GM18505 (cell line): ENCODE measurements around the gene SUSD6.
"Not testable (repeated sequence)": the region's sequence is repeated elsewhere in the genome, so short reads cannot be mapped to it uniquely, and the experiment has no call there.

Experiments
- ATAC-seq: cut with Tn5 transposase; IDR thresholded peaks from one replicate; pipeline ENCODE4 v1.9.1; 2021; ENCODE audit not compliant: unreplicated experiment
- POLR2A ChIP-seq: IDR thresholded peaks from 4 replicates; pipeline ENCODE4 v1.6.1; 2011; ENCODE audit warnings: borderline replicate concordance; ENCODE audit not compliant: insufficient read depth, insufficient read length; ENCODE audit errors: extremely low read depth

The SUSD6 gene

DNA sequence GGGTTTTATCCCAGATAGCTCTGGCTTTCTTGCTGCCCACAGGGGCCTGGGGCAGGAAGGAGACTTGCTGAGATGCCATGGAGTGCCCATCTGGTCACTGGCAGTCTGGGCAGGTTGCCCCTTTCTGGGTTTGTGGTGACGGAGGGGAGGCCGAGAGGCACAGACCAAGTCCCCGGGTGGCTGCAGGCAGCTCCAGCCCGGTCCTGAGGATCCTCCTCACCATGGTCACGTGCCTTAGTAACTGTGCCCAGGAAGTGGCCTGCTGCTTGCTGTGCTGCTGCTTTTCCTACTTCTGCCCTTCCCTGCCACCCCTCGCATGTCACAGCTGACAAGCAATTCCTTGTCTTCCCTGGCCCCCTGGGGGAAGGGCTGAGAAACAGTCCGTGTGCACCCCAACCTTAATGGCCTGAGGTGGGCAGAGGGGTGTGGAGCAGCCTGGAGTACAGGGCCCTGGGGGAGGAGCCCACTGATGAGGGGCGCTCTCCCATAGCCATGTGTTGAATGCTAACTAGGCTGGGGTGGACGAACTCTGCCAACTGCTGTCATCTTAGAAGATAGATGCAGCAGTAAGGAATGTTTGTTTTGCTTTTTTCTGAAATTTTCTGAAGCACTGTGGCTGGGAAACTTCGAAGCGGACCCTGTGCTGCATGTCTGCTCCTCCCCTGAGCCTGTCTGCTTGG, 100.6 kb downstream of the SUSD6 start:
- TF ChIP-seq POLR2A, result no peak
- no peak for ATAC-seq

DNA sequence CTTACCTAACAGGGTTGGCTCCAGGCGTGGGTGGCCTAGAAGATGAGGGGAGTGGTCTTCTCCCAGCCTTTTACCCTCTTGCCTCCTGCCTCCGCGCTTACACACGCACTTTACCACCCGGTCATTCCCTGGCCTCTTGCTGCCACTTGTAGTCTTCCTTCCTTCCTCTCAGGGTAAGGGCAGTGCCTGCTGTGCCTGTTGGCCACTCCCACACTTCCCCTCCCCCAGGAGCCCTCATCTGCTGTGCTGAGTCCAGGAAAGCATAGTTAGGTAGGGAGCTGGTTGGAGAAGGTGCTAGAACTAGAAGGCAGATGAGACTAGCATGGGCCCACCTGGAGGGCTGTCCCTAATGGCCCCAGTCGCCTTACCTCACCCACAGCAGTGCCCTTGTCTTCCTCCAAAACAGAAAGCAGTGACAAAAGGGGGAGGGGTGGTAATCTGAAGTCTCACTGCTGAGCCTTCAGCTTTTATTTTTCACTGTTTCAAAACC, 101.2 kb downstream of the SUSD6 start:
- ATAC-seq, result no peak
- no peak for TF ChIP-seq POLR2A

DNA sequence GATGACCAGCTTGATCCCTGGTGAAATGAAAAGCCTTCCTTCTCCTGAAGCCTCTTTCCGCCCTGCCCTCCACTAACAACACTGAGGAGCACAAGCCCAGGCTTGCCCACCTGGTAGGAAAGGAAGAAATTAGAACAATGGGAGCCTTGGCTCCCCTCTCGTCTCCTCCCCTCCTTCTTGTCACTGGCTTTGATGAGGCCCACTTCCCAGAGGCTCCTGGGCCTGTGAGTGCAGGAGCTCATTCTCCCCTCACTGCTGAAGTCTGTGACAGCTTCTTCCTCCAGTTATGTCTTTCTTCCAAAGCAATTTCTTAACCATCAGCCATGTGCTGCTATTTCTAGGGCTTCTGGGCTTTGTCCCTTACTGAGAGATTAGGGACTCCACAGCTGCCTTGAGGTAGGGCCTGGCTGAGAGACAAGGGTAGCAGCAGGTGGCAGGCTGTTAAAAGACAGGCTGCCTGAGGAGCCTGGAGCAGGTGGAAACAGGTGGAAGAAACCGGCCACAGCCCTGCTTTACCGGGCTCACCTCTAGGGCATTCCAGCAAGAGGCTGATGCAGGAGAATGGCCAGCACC, 101.9 kb downstream of the SUSD6 start:
- ATAC-seq, result no peak
- no peak for TF ChIP-seq POLR2A

DNA sequence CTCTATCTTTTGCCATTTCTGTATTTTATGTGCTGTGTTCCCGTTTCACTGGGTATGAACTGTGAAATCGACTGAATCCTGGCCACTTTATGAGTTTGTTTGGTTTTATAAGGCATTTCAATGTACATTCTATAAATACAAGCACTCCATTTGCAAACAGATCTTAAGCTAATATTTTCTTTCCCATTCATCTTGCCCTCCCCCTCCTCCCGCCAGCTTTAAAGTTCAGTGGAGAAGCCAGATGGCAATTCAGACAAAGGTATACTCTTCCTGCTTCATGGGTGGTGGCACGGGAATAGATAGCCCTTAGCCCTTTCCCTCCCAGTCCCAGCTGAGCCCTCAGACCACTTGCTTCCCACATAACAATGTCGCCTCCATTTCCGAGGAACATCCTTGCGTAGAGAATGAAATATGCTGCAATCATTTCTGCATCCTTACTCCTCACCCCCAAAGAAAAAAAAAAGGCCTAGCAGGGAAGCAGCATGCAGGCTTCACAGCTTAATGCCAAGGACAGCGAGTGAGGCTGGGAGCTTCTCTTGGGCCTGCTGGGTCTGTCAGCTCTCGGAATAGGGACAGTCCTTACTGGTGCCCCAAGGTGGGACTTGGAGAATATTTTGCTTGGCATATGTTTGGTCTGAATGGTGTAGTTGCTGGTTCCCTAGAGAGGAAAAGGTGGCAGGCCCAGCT, 102.7 kb downstream of the SUSD6 start:
- TF ChIP-seq POLR2A, result no peak
- no peak for ATAC-seq

DNA sequence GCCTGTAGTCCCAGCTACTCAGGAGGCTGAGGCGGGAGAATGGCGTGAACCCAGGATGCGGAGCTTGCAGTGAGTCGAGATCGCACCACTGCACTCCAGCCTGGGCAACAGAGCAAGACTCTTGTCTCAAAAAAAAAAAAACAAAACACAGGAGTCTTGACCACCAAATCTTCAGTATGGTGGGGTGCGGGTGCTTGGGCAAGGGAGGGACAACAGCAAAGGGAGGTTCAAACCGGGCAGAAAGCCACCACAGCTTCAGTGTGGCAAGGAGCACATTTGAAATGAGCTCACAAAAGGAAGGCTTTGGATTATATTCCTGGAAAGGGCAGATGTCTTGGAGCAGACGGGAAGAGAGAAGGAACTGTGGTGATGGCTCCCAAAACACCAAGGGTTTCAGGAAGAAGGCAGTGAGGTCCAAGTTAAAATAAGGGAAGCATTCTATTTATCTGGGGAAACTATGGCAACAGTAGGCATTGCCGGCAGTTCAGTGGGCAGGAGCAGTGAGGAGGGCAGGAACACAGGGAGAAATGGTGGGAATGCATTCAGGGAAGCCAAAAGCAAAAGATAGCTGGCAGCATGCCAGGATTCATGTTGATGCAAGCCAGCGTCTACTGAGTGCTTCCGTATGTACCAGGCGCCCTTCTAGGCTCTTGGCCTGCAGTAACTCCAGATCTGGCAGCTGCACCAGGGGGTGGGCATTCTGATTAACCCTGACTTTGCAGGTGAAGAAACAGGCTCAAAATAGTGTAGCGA, 104.5 kb downstream of the SUSD6 start:
- no peak for ATAC-seq
- no peak for TF ChIP-seq POLR2A

DNA sequence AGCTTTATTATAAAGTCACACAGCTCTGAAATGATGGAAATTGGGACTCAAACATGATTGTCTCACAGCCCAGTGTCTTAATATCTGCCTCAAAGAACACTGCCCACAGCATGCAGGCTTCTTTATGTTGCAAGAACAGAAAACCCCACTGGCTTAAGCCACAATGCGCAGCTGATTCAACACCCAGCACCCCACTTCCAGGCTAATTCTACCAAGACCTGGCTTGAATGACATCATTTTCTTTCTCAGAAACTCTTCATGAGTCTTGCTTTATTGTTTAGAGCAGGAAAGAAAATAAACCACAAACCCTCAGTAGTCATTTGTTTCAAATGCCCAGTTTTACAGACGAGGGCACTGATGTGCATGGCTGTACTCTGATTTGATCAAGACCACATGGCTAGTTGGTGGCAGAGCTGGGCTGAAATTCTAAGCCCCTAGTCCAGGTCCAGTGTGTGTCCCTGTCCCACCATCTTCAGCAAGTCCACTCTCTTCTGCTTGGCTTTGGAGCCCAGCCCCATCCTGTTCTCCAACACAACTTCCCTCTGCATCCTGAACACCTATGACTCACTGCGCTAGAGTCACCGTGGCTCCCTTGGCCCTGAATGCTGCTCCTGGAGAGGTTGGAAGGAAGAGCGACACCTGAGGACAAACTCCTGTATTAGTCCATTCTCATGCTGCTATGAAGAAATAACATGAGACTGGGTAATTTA, 105.2 kb downstream of the SUSD6 start:
- ATAC-seq, result no peak

DNA sequence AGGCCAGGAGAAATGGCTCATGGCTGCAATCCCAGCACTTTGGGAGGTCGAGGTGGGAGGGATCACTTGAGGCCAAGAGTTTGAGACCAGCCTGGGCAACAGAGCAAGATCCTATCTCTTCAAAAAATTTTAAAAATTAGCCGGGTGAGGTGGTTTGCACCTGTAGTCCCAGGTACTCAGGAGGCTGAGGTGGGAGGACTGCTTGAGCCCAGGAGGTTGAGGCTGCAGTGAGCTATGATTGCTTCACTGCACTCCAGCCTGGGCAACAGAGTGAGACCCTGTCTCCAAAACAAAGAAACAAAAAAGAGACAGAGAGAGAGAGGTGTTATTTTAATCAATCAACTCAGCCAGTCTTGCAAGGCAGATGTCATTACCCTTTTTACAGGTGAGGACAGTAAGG, 107.2 kb downstream of the SUSD6 start:
- ATAC-seq, result not testable (repeated sequence)

More for the DNA sequence above, 105.2 kb downstream of the SUSD6 start:
- no peak for TF ChIP-seq POLR2A

DNA sequence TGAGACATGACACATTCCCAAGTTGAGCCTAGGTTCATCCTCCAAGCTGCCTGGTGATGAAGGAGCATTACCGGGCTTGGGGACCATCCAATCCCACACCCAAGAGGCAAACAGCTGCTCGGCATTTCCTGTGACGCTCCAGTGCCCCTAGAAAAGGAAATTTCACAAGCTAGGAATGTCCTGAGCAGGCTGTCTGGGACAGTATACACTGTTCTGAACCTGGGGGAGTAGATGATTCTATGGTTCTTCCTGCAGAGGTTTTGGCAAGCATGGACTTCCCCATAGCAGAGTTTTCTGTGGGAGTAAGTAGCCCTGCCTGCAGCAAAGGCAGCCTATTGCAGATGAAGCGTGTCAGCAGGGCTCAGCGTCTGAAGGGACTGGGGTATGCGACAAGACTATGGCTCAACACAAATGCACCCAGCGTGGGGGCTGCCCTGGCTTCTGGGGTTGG, 108.1 kb downstream of the SUSD6 start:
- no peak for TF ChIP-seq POLR2A
- no peak for ATAC-seq

DNA sequence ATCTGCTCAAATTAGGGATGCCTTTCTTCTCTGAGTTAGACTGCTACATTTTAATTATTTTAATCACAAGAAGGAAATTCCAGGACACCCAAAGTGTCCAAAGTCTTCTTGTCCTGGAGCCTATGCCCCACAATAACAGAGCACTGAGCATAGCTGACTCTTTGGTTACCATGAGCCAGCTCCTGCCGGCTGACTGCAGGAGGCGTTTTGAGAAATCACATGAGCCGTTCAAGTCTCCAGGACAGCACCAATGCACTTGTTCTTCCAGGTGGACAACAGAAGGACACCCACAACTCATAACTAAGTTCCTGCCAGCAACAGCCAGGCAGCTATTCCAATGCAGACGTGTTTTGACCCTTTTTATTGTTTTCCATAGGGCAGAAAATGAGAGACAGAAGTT, 109.5 kb downstream of the SUSD6 start:
- no peak for TF ChIP-seq POLR2A
- no peak for ATAC-seq

DNA sequence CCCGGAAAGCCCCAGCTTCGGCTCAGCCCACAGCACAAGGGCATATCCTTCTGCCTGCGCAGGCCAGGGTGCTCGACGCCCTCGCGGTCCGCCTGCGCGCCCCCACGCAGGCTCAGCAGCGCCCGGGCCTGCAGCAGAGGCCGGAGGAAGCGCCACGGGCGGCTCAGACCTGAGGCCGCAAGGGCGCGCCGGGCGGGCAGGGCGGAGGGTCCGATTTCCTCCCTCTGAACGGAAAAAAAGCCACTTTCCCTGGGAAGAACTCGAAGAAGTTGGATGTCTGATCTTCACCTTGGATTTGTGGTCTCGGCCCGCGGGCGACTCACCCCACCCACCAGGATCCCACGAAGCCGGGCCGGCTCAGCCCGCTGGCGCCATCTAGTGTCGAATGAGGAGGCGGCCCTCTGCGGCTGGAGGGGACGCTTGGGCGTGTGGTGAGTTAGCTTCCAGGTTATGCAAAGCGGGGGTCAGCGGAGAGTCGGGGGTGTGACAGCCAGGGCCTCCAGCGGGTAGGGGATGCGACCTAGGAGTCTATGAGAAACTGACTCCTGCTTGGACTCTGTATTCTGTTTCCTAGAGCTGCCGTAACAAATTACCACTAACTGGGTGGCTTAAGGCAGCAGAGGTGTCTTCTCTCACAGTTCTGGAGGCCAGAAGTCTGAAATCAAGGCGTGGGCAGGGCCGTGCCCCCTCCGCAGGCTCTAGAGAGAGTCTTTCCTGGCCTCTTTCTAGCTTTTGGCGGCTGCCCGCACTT, 115.5 kb downstream of the SUSD6 start:
- TF ChIP-seq POLR2A, result no peak
- peak; percentile 77 for ATAC-seq

DNA sequence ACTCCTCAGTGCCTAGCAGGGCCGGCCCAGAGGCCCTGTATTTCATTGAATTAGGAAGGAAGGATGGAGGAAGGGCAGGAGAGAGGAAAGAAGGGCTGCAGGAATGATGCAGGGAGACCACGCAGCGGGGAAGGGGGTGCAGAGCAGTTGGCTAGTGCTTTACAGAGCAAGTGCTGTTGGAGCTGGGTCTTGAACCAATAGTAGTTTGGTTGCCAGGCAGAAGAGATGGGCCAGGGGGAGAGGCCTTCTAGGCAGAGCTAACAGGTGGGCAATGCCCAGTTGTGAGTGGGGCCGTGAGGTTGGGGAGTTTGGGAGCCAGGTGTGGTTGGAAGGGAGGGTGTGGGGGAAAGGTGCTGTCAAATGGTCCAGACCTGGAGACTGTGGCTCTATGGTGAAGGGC, 116.5 kb downstream of the SUSD6 start:
- no peak for TF ChIP-seq POLR2A
- ATAC-seq, result no peak

DNA sequence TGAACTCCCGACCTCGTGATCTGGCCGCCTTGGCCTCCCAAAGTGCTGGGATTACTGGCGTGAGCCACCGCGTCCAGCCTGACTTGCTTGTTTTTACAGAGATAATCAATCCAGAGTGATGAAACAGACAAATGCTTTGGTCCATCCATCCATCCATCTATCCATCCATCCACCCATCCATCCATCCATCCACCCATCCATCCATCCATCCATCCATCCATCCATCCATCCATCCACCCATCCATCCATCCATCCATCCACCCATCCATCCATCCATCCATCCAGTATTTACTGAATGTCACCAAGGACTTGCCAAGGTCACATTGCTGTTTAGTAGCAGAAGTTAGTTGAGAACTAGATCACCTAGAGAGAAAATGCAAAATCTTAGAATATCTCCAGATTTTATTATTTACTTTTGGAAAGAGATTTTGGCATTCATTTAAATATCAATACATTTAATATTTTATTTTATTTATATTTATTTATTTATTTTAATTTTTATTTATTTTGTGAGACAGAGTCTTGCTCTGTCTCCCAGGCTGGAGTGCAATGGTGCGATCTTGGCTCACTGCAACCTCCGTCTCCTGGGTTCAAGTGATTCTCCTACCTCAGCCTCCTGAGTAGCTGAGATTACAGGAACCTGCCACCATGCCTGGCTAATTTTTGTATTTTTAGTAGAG, 120.7 kb downstream of the SUSD6 start:
- ATAC-seq, result not testable (repeated sequence)

DNA sequence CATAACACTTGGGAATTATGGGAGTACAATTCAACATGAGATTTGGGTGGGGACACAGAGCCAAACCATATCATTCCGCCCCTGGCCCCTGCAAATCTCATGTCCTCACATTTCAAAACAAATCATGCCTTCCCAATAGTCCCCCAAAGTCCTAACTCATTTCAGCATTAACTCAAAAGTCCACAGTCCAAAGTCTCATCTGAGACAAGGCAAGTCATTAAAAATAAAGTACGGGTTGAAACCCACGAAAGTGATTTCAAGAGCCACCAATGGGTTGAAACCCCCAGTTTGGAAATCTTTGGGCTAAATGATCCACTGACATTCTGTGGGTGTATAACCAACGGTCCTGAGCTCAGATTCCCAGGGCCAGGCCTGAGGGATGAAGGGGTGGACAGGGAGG, 125.0 kb downstream of the SUSD6 start:
- not testable (repeated sequence) for ATAC-seq
